NCI-H2227 treated with DMSO at 0.1 percent for 48 hours (cell line): Measurements from ENCODE around the gene MRLN.
A peak's percentile ranks its signal among the peaks of the same experiment; 100 is the strongest.
"Not testable (repeated sequence)": the region's sequence is repeated elsewhere in the genome, so short reads cannot be mapped to it uniquely, and the experiment has no call there.

Source experiments
- DNase-seq: peaks from one replicate; lab custom pipeline; 2025; lab: John Stamatoyannopoulos, UW

MRLN gene

DNA sequence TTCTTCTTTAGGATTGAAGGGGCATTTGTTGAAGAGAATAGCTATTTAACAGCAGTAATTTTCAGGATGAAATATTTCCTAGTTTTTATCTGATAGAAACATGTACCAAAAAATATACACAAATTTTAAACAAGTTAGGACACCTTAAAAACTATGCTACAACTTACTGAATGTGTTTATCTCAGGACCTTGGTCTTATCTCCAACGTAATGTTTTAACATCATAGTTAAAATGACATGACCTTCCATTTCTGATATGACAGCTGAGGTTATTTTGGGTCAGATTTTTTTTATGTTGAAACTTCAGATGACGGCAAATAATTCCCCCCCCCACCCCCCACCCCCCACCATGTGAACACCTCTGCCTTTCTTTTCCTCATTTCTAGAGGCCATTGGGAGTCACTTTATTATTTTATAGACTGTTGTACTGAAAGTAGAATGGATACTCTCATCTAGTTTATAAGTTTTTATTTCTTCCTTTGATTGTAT, 8.0 kb downstream of the MRLN start:
- DNase-seq: no peak

DNA sequence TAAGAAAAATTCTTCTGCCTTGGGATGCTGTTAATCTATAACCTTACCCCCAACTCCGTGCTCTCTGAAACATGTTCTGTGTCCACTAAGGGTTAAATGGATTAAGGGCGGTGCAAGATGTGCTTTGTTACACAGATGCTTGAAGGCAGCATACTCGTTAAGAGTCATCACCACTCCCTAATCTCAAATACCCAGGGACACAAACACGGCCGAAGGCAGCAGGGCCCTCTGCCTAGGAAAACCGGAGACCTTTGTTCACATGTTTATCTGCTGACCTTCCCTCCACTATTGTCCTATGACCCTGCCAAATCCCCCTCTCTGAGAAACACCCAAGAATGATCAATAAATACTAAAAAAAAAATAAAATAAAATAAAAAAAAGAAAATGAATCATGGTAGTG, 8.5 kb downstream of the MRLN start:
- not testable (repeated sequence) for DNase-seq

- DNase-seq: not testable (repeated sequence)
These were observed 9.1 kb downstream of the MRLN start for GRCh38 chr10:59744156-59744555.

GRCh38 chr10:59741583-59741982, 11.7 kb downstream of the MRLN start:
- no peak for DNase-seq

GRCh38 chr10:59741048-59741447, 12.2 kb downstream of the MRLN start:
- no peak for DNase-seq

DNA sequence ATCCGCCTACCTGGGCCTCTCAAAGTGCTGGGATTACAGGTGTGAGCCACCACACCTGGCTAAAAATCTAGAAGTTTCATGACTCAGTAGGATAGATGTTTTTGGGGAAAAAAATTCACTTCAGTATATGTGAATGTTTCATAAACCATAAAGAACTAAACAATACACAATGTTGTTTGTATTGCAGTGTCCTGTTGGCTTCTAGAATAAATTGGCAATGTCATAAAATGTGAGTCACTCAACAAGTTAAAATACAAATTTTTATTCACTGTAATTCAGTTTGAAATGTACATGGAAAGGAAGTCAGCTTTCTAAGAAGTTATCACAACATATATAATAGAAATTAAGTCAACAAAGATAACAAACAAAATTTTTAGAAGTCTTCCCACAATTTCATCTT, 16.5 kb downstream of the MRLN start:
- DNase-seq: no peak

DNA sequence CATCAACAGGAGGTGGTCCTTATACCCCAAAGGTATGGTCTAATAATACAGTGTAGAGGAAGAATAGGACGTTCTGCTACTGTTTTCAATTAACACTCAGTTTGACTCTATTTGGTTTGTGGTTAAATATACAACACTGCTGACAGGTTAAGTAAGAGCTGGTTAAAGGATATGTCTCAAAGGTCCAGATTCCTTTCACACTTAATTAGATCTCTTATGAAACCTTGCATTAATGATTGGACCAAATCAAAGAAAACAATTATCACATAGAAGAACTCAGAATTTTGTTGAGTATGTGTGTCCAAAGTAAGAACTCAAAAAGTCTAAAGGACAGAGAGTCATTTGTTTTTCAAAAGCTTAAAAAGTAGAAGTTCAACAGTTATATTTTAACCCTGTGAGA, 18.0 kb downstream of the MRLN start:
- no peak for DNase-seq

DNA sequence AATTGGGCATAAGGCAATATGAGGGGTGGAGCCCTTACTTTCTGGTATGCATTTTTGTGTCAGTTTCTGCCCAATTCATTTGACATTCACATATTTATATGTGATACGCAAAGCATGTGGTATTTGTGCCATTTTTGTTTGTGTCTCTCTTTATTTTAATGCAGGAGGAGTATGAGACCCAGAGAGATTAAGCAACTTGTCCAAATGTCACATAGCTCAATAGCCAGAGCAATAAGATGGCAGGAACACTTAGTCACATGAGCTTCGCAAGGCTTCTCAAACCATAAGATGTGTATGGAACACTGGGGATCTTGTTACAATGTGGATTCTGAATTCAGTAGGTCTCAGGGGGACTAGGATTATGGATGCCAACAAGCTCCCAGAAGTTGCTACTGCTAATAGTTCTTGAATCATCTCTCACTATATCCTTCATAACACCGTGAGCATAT, 19.2 kb downstream of the MRLN start:
- no peak for DNase-seq

GRCh38 chr10:59733321-59734013, 19.8 kb downstream of the MRLN start:
- not testable (repeated sequence) for DNase-seq

DNA sequence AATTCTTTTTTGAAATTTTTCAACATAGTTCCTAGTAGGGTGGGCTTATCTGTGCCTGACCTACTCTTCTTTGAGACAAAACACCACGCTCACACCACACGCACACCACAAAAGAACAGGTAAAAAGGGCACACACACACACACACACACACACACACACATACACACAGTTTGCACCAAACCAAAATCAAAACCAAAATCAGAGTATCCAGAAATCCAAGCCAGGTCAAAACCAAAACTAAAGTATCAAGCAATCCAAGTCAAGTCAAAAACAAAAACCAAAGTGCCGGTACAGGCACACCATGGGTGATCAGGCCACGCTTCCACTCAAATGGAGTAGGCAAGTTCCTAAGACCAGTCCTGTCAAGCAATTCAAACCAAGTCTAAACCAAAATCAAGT, 20.4 kb downstream of the MRLN start:
- not testable (repeated sequence) for DNase-seq

DNA sequence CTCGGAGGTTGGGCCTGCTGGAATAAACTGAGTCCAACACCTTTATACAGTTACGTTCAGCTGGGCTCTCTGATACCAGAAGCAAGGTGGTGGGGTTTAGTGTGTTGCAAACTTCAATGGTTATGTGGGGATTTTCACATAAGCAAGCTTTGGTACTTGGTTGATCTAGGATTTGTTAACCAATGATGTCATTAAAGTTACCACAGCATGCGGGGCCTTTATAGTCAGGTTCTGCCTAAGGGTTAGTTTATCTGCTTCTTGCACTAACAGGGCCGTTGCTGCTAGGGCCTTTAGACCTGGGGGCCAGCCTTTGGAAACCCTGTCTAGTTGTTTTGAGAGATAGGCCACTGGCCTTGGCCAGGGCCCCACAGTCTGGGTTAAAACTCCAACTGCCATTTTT, 24.1 kb downstream of the MRLN start:
- not testable (repeated sequence) for DNase-seq

DNA sequence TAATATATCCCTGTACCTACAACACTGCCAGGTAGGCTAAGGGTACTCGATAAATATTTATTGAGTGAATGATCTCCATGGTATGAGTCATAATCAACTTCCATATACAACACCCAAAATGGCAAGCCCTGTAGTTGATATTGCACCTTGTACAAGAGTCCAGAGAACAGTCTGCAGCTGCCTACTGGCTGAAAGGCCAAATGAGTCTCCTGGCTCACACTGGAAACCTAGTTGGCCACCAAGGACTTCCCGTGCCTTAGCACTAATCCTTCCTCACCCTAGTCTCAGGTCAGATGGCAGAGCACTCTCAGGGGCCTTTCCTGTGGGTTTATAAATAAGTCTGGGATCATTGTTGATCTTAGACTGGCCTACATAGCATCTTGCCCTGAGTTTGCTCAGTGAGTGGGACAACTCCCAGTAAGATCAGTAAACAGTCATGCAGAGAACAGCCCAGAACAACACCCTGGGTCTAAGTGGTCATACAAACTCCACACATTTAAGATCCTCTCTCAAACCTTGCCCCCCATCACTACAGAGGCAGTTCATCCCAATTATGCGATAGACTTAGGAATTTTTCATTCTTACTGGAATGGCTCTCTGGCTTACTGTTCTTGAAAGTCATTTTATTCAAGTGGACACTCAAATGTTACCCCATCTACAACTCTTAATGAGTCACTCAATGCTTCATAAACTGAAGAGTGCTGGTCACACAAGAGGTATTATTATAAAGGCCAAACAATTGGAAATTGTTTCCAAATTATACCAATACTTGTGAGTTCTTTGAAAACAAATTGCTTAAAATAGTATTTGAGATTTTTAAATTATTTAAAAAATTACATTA, 28.9 kb downstream of the MRLN start:
- DNase-seq: no peak

GRCh38 chr10:59720377-59720776, 32.9 kb downstream of the MRLN start:
- no peak for DNase-seq

DNA sequence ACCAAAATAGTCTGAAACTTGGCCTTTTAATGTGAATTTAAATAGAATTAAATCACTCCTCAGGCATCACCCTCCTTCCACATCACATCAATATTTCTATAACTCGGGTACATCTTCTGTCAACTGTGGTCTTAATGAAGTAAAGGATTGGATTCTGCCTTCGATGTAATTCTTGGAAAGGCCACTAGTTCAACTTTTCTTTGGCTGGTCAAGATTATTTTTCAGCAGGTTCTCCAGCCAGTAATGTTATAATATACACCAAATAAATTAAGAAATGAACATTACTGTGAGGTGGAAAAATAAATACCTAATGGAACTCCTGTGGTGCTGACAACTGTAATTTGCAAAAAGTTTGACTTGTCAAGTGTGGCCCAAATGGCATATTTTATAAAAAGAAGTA, 33.9 kb downstream of the MRLN start:
- no peak for DNase-seq

DNA sequence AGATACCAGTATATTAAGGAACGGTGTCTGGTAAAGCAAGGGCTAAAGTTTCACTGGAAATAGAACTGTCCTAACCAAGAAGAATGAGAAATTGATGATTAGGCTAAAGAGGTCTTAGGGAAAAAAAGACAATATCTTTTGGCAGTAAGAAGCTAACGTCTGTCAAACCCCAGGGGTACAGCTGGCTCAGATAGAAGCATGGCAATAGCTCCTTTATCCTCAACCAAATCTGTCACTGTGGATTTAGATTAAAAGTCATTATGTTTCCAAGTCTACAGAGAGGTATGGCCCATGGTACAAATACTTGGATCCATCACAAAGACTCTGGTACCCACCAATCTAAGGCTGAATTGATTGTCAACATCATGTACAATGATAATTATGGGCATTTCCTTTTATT, 35.0 kb downstream of the MRLN start:
- DNase-seq: no peak

DNA sequence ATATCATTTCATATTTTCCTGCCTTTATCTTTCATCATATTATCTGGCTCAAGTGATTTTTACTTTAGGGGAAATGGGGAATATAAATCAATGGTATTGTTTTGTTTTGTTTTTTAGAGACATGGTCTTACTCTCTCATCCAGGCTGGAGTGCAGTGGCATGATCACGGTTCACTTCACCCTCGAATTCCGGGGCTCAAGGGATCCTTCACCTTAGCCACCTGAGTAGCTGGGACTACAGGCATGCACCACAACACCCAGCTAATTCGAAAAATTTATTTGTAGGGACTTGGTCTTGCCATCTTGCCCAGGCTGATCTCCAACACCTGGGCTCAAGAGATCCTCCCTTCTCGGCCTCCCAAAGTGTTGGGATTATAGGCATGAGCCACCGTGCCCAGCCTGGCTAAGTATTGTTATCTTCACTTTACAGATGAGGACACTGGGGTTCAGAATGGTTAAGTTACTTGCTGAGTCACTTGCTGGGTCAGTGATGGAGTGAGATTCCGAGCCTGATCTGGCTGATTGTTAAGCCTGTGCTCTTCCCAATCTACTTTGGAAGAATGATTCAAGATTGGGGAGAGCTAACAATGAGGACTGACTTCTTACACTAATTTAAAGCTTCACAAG, 39.9 kb downstream of the MRLN start:
- no peak for DNase-seq

GRCh38 chr10:59711871-59712494, 41.3 kb downstream of the MRLN start:
- DNase-seq: no peak

DNA sequence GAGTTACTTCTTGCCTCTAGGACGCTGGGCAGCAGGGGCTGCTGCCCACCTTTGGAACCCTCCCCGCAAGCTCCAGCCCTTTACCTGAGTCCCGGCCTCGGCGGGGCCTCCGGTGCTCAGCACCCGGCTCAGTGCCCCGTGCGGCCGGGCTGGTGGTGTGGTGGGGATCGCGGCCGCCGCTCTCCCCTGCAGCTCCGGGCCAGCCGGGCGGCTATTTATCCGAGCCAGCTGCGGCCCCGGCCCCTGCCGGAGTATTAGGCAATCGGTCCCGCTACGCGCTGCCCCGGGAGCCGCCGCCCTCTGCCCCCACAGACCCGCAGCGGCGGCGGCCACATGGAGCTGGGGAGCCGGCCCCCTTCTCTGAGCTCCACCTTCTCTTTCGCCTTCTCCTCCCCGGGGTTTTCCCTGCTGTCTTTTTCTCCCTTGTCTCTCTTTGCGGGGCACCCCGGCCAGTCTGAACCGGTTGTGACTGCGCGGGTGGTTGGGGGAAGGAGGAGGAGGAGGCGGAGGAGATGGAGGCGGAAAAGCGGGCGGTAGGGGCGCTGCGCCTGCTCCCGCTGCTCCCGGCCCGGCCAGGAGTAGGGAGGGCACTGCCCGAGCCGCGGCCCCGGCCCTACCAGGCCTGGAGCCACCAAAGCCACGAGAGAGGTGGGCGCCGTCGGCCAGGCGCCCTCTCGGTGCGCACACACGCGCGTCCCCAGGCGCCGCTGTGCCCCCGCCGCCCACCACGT, 43.7 kb downstream of the MRLN start, which contains the start of gene SLC16A9:
TSS of gene SLC16A9 (minus strand) at position 456 of the 731 bp plus-strand sequence. CDS start 25,559 bp downstream, outside the sequence.
- DNase-seq: peak; percentile 17

- no peak for DNase-seq
These were observed 44.4 kb downstream of the MRLN start for GRCh38 chr10:59708816-59709394.

GRCh38 chr10:59706851-59707797, 46.1 kb downstream of the MRLN start:
- no peak for DNase-seq
